ENCODE results near the gene ULK3. TPM values are rescaled to one million over a fixed set of nuclear protein-coding genes. Genes with fewer than 3 reads are reported as not detected.

Gene ULK3
- total and polyA plus RNA-seq, 2 donors (not counting 3 experiments of a cell fraction or from before 2014, with no cell fraction given): 36.0 to 48.6 TPM

GRCh38 chr15:74870436-74871215 lies 27.7 kb upstream of the ULK3 start:
- Histone ChIP-seq H3K27ac (ENCODE audit: insufficient read depth, low read depth, low read length) (no peak overlapping the region), H3K27me3 (ENCODE audit: control insufficient read depth in 2 of 2, insufficient read depth in 2 of 2, low read length in 2 of 2) (peaks cover 0 to 3% of the 10 kb centered on the region in 2 experiments), H4K20me1 (replicated peaks; ENCODE audit: control insufficient read depth, extremely low read depth, insufficient read depth, low read length) (no peaks in the 10 kb centered on the region), H3K79me2 (ENCODE audit: control insufficient read depth, insufficient read depth, low read length) (peaks cover 54% of the 10 kb centered on the region), H3K9me1 (replicated peaks; ENCODE audit: control insufficient read depth, extremely low read depth, insufficient read depth, low read length) (no peaks in the 10 kb centered on the region), H3K4me1 (ENCODE audit: control insufficient read depth, extremely low read depth, insufficient read depth, low read length) (peaks cover 45% of the 10 kb centered on the region), H2AFZ (ENCODE audit: low read depth, low read length) (no peak overlapping the region), H3K4me2 (ENCODE audit: insufficient read depth, low read length) (peak overlapping the region; percentile 13), H3K9me3 (replicated peaks; ENCODE audit: control insufficient read depth, insufficient read depth, low read length) (no peaks in the 10 kb centered on the region), H3K4me3 (replicated peaks in 1 of 3; ENCODE audit: insufficient read depth in 1 of 3, low read depth in 1 of 3, low read length in 3 of 3) (no peak overlapping the region), H3K36me3 (ENCODE audit: control insufficient read depth in 2 of 2, extremely low read depth in 1 of 2, insufficient read depth in 2 of 2, low read length in 2 of 2) (no peaks in the 10 kb centered on the region), H3K9ac (replicated peaks; ENCODE audit: extremely low read depth, insufficient read depth, low read length) (no peak overlapping the region)
- BruUV-seq (replicated peaks): no TSS peak
- DNase-seq (ENCODE audit: low read depth, low spot score) (peak; percentile 6), FAIRE-seq (no peak)
- dilution Hi-C loops (cut with MboI; ENCODE audit: extremely low pct_ligation_motif_present, low sequenced_read_pairs): no loop called here
- CTCF ChIA-PET: interaction anchor here (0.8 to 6.4 kb wide), 10 partner anchors 8 to 99 kb away, joined by 3 to 54 read pairs (median 4); partner anchors contain the start of gene ULK3
- POLR2A ChIA-PET: interaction anchor here (0.7 kb wide), 1 partner anchor 29 kb away, joined by 3 read pairs; no protein-coding TSS in a partner anchor
- intact Hi-C loops (cut with micrococcal nuclease): no loop called here
- no peak for TF ChIP-seq POLR2A (IDR thresholded peaks at IDR 0.05; ENCODE audit: low read depth, low read length)
- TF ChIP-seq GATA2 (IDR thresholded peaks at IDR 0.05; ENCODE audit: insufficient read depth, insufficient read length, low read depth, low read length): no peak
- no peak for TF ChIP-seq MAX (IDR thresholded peaks at IDR 0.05; ENCODE audit: insufficient read depth, insufficient read length)
- no peak for TF ChIP-seq FOS (IDR thresholded peaks at IDR 0.05; ENCODE audit: borderline replicate concordance, insufficient read depth, low read length)
- TF ChIP-seq JUN (IDR thresholded peaks at IDR 0.05; ENCODE audit: borderline replicate concordance, insufficient read depth, insufficient read length, low read depth): no peak
- TF ChIP-seq MYC (IDR thresholded peaks at IDR 0.05; ENCODE audit: low read depth, low read length): no peak
- no peak for TF ChIP-seq EZH2 (IDR thresholded peaks at IDR 0.05; ENCODE audit: borderline replicate concordance, low read depth, low read length, severe bottlenecking)
- no peak for TF ChIP-seq POLR2AphosphoS5 (IDR thresholded peaks at IDR 0.05; ENCODE audit: insufficient read depth, low read depth, low read length)
- no peak for TF ChIP-seq CTCF (IDR thresholded peaks at IDR 0.05; ENCODE audit: extremely low read depth in 1 of 2, insufficient read depth in 1 of 2, low read depth in 1 of 2, low read length in 2 of 2)

Data from endothelial cell of umbilical vein (primary cell).